GM18907 (cell line): Measurements from ENCODE around the gene ZNHIT3.
"Not testable (repeated sequence)": the region's sequence is repeated elsewhere in the genome, so short reads cannot be mapped to it uniquely, and the experiment has no call there.

Experiments
- ATAC-seq: cut with Tn5 transposase; IDR thresholded peaks from one replicate; pipeline ENCODE4 v1.9.1; 2021; ENCODE audit warnings: mild to moderate bottlenecking, moderate library complexity; ENCODE audit not compliant: unreplicated experiment

Gene ZNHIT3

GRCh38 chr17:36482611-36483504 lies 3.6 kb upstream of the ZNHIT3 start:
- peak; percentile 40 for ATAC-seq

GRCh38 chr17:36484021-36484420 lies 2.5 kb upstream of the ZNHIT3 start:
- ATAC-seq: not testable (repeated sequence)

DNA sequence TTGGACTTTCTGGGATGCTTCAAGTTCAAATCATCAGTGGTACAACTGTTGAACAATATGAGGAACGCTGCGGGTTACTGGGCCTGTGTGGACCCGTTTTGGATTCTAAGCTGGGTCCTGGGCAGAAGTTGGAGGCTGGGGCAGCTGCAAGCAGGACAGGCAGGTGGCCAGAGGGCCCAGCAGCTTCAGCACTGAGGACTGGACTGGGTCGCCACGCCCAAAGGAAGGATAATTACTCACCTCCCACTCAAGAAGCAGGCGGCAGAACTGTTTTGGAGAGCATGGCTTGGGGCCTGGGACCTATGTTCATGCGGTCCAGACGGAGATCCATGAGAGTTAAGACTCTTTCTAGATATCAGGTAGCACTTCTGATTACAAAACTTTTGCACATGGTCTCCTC lies 1.5 kb upstream of the ZNHIT3 start:
- ATAC-seq: no peak

GRCh38 chr17:36485805-36486203 lies 677 bp upstream of the ZNHIT3 start:
- peak; percentile 5 for ATAC-seq

GRCh38 chr17:36493956-36494355 lies 7.5 kb downstream of the ZNHIT3 start:
- ATAC-seq: no peak

- no peak for ATAC-seq
Measured at GRCh38 chr17:36494674-36495073, 8.2 kb downstream of the ZNHIT3 start.

GRCh38 chr17:36495076-36495578 lies 8.6 kb downstream of the ZNHIT3 start:
- no peak for ATAC-seq

GRCh38 chr17:36496018-36496789 lies 9.7 kb downstream of the ZNHIT3 start:
- no peak for ATAC-seq

GRCh38 chr17:36498155-36498554 lies 11.7 kb downstream of the ZNHIT3 start:
- ATAC-seq: no peak

GRCh38 chr17:36498560-36499300 lies 12.2 kb downstream of the ZNHIT3 start:
- ATAC-seq: no peak

DNA sequence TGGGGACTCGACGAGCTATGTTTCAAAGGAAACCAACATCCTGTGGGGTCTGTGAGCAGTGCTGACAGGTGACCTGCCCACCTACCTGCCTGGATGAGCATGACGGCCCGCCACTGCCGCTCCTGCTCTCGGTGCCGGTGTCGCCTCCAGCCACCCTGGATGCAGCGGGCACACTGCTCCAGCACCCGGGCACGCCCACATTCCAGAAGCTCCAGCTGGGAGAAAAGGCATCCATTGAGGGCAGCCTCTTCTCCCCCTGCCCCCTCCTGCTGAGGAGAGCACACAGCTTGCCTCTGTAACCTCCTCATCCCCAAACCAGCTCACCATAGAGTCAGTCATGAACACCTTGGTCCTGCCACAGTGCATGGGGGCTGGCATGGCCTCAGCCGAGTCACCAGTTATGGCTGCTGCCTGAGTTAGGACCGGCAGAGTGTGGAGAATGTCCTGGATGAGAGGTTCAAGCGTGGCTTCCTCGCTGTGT lies 14.3 kb downstream of the ZNHIT3 start:
- ATAC-seq: no peak

DNA sequence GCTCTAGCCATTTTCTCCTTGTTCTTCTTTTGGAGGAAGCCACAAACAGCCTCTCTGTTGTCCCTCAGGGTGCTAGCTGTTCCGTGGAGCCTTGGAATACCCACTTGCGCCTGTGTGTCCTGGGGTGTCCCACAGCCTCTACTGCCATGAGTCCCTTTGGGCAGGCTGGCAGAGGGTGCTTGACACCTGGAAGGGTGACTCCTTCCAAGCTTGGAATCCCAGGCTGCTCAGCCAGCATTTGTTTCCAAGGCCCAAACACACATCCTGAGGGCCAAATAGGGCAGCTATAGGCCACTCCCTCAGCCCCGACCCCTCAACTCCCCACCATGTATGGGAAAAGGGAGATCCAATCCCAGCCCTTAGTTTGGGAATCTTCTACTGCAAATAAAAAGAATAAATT lies 14.9 kb downstream of the ZNHIT3 start:
- no peak for ATAC-seq

GRCh38 chr17:36501963-36502362 lies 15.5 kb downstream of the ZNHIT3 start:
- no peak for ATAC-seq

DNA sequence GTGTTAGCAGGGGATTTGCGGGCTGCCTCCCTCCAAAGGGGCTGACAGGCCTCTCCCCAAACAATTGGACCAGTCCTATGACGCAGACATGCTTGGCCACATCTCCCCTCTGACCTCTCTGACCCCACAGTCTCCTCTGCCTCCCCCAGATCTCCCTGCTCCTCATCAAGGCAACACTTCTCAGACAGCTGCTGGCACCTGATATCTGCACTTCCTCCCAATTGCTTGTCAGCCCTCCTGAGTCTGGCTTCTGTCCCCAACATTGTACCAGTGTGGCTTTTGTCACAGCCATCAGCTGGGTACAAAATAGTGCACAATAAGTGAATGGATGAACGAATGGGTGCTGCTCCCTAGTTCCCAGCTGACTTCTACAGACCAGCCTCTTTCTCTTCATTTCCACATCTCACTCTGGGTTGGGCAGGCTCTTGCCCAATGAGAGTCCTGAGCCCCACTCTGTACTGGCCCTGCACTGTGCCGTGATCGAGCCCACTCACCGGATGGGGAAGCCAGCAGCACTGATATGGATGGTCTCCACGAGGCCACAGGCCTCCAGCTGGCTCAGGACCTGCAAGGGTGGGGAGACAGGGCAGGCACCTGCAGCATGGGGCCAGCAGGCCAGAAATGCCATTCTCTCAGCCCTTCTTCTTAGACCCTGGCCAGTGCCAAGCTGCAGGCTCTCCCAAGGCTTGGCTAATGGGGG lies 17.1 kb downstream of the ZNHIT3 start:
- no peak for ATAC-seq

- no peak for ATAC-seq
Measured at GRCh38 chr17:36504156-36504545, 17.7 kb downstream of the ZNHIT3 start.

GRCh38 chr17:36505171-36505570 lies 18.7 kb downstream of the ZNHIT3 start:
- no peak for ATAC-seq

DNA sequence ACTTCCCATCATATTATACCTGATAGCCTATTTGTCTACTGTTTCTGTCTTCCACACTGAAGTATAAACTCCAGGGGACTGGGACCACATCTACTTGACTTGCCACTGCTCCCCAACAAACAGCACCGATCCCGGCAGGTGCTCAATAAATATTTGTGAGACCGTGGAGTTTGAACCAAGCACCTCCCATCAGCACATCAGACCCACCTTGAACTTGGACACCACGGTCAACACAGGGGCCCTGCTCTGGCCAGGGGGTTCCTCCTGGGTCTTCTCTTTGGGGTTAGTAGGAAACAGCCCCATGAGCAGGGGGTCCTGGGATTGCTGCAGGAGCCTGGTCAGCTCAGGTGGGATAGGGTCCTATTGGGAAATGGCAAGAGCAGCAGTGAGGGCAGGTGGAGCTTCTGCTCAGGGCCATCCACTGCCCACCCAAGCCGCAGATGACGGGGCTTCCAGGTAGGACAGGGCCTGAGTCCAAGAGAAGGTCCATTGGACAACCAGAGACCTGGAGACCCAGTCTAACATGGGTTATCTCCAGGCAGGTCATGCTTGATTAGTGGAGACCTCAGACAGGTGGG lies 19.9 kb downstream of the ZNHIT3 start:
- ATAC-seq: no peak

GRCh38 chr17:36506831-36507230 lies 20.4 kb downstream of the ZNHIT3 start:
- ATAC-seq: no peak

- no peak for ATAC-seq
Measured at GRCh38 chr17:36507266-36507665, 20.8 kb downstream of the ZNHIT3 start.

DNA sequence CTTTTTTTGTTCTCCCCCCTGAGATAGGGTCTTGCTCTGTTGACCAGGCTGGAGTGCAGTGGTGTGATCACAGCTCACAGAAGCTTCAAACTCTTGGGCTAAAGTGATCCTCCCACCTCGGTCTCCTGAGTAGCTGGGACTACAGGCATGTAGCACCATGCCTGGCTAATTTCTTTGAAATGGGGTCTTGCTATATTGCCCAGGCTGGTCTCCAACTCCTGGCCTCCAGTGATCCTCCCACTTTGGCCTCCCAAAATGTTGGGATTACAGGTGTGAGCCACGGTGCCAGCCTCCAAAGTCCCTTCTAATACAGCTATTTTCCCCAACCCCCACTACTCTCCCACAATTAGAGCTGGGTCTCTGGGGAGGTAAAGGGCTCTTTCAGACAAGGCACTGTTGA lies 22.0 kb downstream of the ZNHIT3 start:
- ATAC-seq: not testable (repeated sequence)
